ENCODE results near the gene KRT76. TPM values are rescaled to one million over a fixed set of nuclear protein-coding genes. Genes with fewer than 3 reads are reported as not detected.
"Not testable (repeated sequence)": the region's sequence is repeated elsewhere in the genome, so short reads cannot be mapped to it uniquely, and the experiment has no call there.

KRT76 gene
- total RNA-seq, 4 donors from 2014 or later = not detected

DNA sequence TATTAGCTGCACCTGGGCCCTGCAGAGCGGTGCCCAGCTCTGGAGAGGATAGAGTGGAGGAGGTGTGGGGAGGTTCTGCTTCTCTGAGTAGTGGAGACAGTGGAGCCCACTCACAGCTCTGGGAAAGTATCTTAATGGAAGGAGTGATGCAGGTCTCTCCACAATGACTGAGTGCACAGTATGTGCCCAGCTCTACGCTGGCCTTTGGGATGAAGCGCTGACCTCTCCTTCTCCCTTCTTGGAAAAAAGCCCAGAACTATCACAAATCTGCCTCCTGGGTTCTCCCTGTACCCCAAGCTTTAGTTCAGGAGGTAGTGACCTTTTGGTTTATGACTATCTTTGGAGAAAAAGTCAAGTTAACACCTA lies 19.3 kb upstream of the KRT76 start:
- Histone ChIP-seq H3K4me3 (no peak overlapping the region), H3K27ac (replicated peaks in 1 of 4) (no peak overlapping the region), H3K27me3 (peaks cover 0 to 23% (median 3%) of the 10 kb centered on the region in 4 donors), H3K9me3 (no peaks in the 10 kb centered on the region), H3K4me1 (peaks cover 0 to 9% (median 3%) of the 10 kb centered on the region in 4 donors), H3K36me3 (no peaks in the 10 kb centered on the region)
- TF ChIP-seq, protein P1, sequence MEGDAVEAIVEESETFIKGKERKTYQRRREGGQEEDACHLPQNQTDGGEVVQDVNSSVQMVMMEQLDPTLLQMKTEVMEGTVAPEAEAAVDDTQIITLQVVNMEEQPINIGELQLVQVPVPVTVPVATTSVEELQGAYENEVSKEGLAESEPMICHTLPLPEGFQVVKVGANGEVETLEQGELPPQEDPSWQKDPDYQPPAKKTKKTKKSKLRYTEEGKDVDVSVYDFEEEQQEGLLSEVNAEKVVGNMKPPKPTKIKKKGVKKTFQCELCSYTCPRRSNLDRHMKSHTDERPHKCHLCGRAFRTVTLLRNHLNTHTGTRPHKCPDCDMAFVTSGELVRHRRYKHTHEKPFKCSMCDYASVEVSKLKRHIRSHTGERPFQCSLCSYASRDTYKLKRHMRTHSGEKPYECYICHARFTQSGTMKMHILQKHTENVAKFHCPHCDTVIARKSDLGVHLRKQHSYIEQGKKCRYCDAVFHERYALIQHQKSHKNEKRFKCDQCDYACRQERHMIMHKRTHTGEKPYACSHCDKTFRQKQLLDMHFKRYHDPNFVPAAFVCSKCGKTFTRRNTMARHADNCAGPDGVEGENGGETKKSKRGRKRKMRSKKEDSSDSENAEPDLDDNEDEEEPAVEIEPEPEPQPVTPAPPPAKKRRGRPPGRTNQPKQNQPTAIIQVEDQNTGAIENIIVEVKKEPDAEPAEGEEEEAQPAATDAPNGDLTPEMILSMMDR (IDR thresholded peaks at IDR 0.05) = no peak
- TF ChIP-seq POLR2AphosphoS5 (IDR thresholded peaks at IDR 0.05) (no peak), POLR2A (IDR thresholded peaks at IDR 0.05; ENCODE audit: low read depth) (no peak), EP300 (IDR thresholded peaks at IDR 0.05) (no peak)
- no peak for DNase-seq (ENCODE audit: extremely low spot score)
- intact Hi-C loops (cut with DNase I) = no loop called here
- WGBS = 96% methylated on average over 2 of the region's 3 CpGs

DNA sequence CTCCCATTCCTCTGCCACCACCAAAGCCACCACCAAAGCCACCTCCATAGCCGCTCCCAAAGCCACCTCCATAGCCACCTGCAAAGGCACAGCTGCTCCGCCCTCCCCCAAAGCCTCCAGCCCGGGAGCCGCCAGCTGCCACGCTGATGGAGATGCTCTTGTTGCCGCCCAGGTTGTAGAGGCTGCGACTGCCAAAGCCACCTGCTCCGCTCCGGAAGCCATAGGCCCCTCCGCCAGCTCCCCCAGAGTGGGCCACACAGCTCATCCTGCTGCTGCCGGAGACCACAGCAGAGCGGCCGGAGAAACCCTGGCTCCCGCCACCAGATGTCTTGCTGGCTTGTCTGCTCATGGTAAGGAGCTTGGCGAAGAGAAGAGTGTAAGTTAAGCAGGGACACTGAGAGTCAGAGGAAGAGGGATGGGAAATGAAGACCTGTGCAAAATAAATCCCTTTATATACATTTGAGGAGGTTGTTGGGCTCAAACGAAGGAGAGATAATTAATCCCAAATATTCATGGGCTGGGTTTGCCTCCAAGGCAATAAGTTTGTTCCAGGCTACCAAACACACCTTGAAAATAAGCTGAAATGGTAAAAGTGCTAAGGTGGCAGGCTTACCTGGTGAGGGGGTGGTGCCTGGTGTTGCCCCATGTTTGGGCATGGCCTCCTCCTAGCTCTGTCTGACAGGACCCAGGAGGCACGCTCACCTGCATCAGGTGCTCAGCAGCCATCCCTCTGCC lies 18.7 kb upstream of the KRT76 start, which contains the start of gene KRT3:
KRT3 (minus strand) TSS at position 424 of the 735 bp plus-strand sequence; CDS start at position 349, 75 bp downstream.
- intact Hi-C loops (cut with DNase I) = no loop called here
- TF ChIP-seq POLR2AphosphoS5 (IDR thresholded peaks at IDR 0.05) (no peak), POLR2A (IDR thresholded peaks at IDR 0.05; ENCODE audit: low read depth) (no peak), EP300 (IDR thresholded peaks at IDR 0.05) (no peak)
- TF ChIP-seq, protein P1 (IDR thresholded peaks at IDR 0.05) = no peak
- Histone ChIP-seq H3K36me3 (no peaks in the 10 kb centered on the region), H3K4me3 (no peak within 1 kb of the TSS), H3K4me1 (peaks cover 0 to 6% (median 3%) of the 10 kb centered on the region in 4 donors), H3K27ac (replicated peaks in 1 of 4) (no peak within 1 kb of the TSS), H3K9me3 (no peaks in the 10 kb centered on the region), H3K27me3 (peaks cover 0 to 29% (median 5%) of the 10 kb centered on the region in 4 donors)
- WGBS = 93% methylated on average over 15 of the region's 17 CpGs
- no peak for DNase-seq (ENCODE audit: extremely low spot score)

DNA sequence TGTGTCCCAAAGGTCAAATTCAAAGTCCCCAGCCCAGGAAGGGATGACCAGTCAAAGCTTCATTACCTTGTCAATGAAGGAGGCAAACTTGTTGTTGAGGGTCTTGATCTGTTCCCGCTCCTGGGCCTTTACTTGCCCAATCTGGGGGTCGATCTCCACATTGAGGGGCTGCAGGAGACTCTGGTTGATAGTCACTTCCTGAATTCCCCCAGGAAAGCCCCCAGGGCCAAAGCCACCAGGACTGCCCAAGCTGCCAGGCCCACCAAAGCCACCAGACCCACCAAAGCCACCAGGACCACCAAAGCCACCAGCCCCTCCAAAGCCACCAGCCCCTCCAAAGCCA lies 18.2 kb upstream of the KRT76 start:
- DNase-seq (ENCODE audit: extremely low spot score); H3K36me3 ChIP-seq; H3K4me1 ChIP-seq; H3K27ac ChIP-seq (replicated peaks in 1 of 4); intact Hi-C loops (cut with DNase I); H3K4me3 ChIP-seq; H3K9me3 ChIP-seq: not testable (repeated sequence)
- peaks cover 0 to 35% (median 6%) of the 10 kb centered on the region in 4 donors for H3K27me3 ChIP-seq
- WGBS = no CpG with 5 or more reads among the region's 2 CpGs

DNA sequence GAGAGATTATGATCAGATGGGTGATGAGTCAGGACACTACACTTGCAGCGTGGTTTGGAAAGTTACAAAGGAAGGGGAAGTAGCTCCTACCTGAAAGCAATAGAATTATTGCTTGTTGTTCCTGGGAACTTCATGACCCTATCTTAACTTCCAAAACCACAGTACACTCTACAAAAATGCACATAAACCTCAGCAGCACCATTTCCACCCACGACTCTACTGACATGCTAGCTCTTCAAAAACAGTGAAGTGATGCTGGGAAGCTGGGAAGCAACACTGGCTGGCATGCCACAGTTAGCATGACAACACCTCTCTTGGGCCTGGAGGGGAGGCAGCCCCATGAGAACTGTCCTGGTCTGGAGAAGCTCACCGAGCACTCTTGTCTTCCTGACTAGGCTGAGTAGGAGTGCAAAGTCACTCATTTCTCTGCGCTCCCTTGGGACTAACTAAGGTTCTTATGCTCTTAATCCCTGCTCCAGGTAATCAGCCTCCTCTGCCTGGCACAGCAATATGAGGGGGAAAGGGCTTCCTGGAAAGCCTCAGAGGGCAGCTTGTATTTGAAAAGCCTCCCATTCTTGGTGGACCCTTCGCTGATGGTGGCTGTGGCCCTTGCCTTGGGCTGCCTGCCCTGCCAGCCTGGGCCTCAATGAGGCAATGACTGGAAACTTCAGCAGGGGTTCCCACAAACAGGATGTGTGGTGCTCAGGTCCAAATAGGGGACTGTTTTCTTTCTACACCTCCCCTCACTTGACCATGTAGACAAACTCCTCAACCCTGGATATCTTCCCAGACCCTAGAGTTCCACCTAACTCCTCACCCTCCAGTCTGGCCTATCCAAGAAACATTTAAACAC lies 17.6 kb upstream of the KRT76 start:
- WGBS = 90% methylated on average over 5 of the region's 5 CpGs
- H3K9me3 ChIP-seq = no peaks in the 10 kb centered on the region
- no peak for TF ChIP-seq POLR2A (IDR thresholded peaks at IDR 0.05; ENCODE audit: low read depth)
- TF ChIP-seq EP300 (IDR thresholded peaks at IDR 0.05) = no peak
- TF ChIP-seq, protein P1 (IDR thresholded peaks at IDR 0.05) = no peak
- no peak for TF ChIP-seq POLR2AphosphoS5 (IDR thresholded peaks at IDR 0.05)
- no peak overlapping the region for H3K4me3 ChIP-seq
- H3K4me1 ChIP-seq = peaks cover 0 to 7% (median 6%) of the 10 kb centered on the region in 4 donors
- no peak overlapping the region for H3K27ac ChIP-seq (replicated peaks in 1 of 4)
- H3K27me3 ChIP-seq = peaks cover 0 to 41% (median 9%) of the 10 kb centered on the region in 4 donors
- no peaks in the 10 kb centered on the region for H3K36me3 ChIP-seq
- no peak for DNase-seq (ENCODE audit: extremely low spot score)
- intact Hi-C loops (cut with DNase I) = no loop called here

All from esophagus muscularis mucosa (tissue), 4 donors.